SK-N-MC (cell line): Measurements from ENCODE around the gene PXMP2.

ENCODE experiments used
- EZH2 ChIP-seq: fragments of 200-600 bp; sonication (generic); IDR thresholded peaks from one replicate; pipeline ENCODE4 v1.6.1; 2017; ENCODE audit warnings: antibody characterized with exemption
- FOXP2 ChIP-seq: optimal IDR thresholded peaks from 2 replicates; pipeline ENCODE3; 2011; ENCODE audit warnings: mild to moderate bottlenecking, moderate library complexity; ENCODE audit not compliant: insufficient read depth; ENCODE audit errors: extremely low read length, control extremely low read depth
- POLR2AphosphoS5 ChIP-seq: IDR thresholded peaks from 2 replicates; pipeline ENCODE4 v1.6.1; 2012; ENCODE audit warnings: mild to moderate bottlenecking, low read depth, low read length, borderline replicate concordance

- no peak for TF ChIP-seq POLR2AphosphoS5
- no peak for TF ChIP-seq EZH2
- no peak for TF ChIP-seq FOXP2
Measured at GRCh38 chr12:132660996-132661395, 26.4 kb upstream of the PXMP2 start.
